Activated naive CD8-positive, alpha-beta T cell treated with anti-CD3 and anti-CD28 coated beads for 36 hours (primary cell): Measurements from ENCODE around the gene AEN. TPM values are rescaled to one million over a fixed set of nuclear protein-coding genes. Genes with fewer than 3 reads are reported as not detected.
"Not testable (repeated sequence)": the region's sequence is repeated elsewhere in the genome, so short reads cannot be mapped to it uniquely, and the experiment has no call there.

Source experiments
- DNase-seq: peaks from one replicate; pipeline ENCODE4 v3.0.0; 2021
- H3K27ac Mint-ChIP-seq: one replicate; pipeline ENCODE4 v1.8.0; 2022; ENCODE audit warnings: mild to moderate bottlenecking, moderate library complexity, mixed read lengths
- H3K27me3 Mint-ChIP-seq: one replicate; pipeline ENCODE4 v1.8.0; 2022; ENCODE audit warnings: mild to moderate bottlenecking, mixed read lengths
- H3K36me3 Mint-ChIP-seq: one replicate; pipeline ENCODE4 v1.8.0; 2021; ENCODE audit warnings: mild to moderate bottlenecking, mixed read lengths
- H3K4me1 Mint-ChIP-seq: one replicate; pipeline ENCODE4 v1.8.0; 2021; ENCODE audit warnings: mixed read lengths
- H3K4me3 Mint-ChIP-seq: one replicate; pipeline ENCODE4 v1.8.0; 2022; ENCODE audit warnings: mild to moderate bottlenecking, moderate library complexity, mixed read lengths
- H3K9me3 Mint-ChIP-seq: one replicate; pipeline ENCODE4 v1.8.0; 2022; ENCODE audit warnings: mixed read lengths
- total RNA-seq, 2 experiments: library from RNA; stranded (reverse); gene quantifications; one replicate each; pipeline ENCODE4 v1.2.3, GENCODE V29; 2021

Gene AEN
- total RNA-seq, 2 experiments from 2014 or later: 76.1 to 81.8 TPM

DNA sequence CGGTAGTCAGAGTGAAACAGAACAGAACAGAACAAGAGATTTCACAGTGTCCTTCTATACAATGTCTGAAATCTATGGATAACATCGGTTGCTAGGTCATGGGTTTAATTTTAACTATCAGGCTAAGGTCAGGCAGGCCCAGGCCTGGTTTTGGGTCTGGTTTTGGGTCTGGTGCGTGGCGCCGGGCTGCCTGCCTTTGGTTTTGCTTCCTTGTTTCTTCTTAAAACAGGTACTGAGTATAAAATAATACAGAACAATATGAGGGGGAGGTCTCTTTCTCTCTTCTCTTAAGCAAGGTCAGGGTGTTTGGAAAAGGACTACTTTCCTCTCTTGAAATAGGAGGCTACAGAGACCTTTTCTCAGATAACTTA lies 1.4 kb downstream of the AEN start:
- Mint-ChIP-seq H3K27ac (peak overlapping the region; percentile 97), H3K27me3 (peaks cover 8% of the 10 kb centered on the region), H3K4me3 (peak overlapping the region; percentile 98), H3K4me1 (peaks cover 48% of the 10 kb centered on the region), H3K9me3 (no peaks in the 10 kb centered on the region), H3K36me3 (peaks cover 44% of the 10 kb centered on the region)
- no peak for DNase-seq

DNA sequence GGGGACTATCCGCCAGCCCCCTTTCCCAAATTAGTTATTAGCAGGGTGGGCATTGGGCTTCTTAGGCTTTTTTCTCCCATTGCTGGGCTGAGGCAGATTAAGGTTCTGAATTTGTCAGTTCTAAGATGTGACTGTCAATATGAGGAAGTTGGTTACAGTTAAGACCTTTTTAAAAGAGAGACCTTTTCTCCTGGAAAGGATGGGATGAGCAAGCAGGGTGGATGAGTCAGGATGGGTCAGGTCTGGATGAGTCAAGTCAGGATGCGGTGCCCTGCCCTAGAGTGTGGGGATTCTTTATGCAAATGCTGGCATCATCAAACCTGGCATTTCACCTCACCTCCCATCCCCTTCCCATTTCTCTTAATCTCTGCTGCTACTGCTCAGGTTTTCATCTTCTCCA lies 1.9 kb downstream of the AEN start:
- Mint-ChIP-seq H3K4me3 (peak overlapping the region; percentile 98), H3K27ac (peak overlapping the region; percentile 97), H3K4me1 (peaks cover 52% of the 10 kb centered on the region), H3K27me3 (peaks cover 3% of the 10 kb centered on the region), H3K9me3 (no peaks in the 10 kb centered on the region), H3K36me3 (peaks cover 49% of the 10 kb centered on the region)
- peak; percentile 66 for DNase-seq

DNA sequence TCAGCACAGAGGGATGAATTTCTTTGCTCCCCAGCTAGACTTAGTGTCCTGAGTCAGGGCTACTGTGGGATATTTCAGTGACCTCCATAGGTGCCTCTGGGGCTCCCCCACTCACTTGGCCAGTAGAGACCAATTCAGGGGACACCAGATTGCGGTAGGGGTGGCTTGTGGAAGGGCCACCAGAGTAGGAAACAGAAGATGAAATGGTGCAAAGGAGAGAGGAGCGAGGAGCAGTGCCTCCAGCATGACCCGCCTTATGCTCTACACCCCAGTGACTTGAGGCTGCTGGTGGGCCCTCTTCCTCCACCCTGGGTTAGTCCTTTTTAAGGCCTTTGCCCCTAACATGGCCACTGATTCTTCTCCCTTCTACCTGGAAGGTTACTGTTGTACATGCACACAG lies 2.5 kb downstream of the AEN start:
- peak overlapping the region; percentile 98 for H3K4me3 Mint-ChIP-seq
- peaks cover 58% of the 10 kb centered on the region for H3K4me1 Mint-ChIP-seq
- no peak for DNase-seq
- peak overlapping the region; percentile 97 for H3K27ac Mint-ChIP-seq
- H3K36me3 Mint-ChIP-seq: peaks cover 53% of the 10 kb centered on the region
- no peaks in the 10 kb centered on the region for H3K9me3 Mint-ChIP-seq
- H3K27me3 Mint-ChIP-seq: peaks cover 3% of the 10 kb centered on the region

DNA sequence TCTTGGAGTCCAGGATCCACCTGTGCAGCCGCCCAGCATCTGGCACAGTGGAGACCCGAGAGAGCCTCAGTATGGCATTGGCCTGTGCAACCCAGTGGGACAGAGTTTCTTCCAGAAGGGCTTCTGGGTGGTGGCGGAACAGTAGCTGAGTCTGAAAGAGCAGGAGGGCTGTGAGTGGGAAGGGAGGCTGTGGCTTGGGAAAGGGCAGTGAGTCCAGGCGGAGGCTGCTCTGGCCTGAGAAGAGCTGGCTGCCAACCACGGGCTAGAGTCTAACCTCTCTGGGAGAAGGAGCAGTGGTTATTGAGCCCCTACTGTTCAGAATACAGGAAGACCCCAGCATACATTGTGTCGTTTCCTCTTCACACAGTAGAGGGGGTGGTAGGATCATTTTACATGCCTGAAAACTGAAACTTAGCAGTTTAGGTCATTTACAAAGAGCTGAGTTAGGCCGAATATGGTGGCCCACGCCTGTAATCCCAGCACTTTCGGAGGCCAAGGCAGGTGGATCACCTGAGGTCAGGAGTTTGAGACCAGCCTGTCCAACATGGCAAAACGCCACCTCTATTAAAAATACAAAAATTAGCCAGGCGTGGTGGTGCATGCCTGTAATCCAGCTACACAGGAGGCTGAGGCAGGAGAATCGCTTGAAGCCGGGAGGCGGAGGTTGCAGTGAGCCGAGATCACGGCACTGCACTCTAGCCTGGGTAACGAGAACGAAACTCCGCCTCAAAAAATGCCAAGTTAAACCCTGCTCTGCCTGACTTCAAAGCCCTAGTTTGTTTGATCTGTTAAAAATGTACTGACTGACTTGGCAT lies 3.2 kb downstream of the AEN start:
- H3K9me3 Mint-ChIP-seq: no peaks in the 10 kb centered on the region
- H3K27me3 Mint-ChIP-seq: peaks cover 3% of the 10 kb centered on the region
- H3K27ac Mint-ChIP-seq: peak overlapping the region; percentile 97
- peaks cover 61% of the 10 kb centered on the region for H3K36me3 Mint-ChIP-seq
- peak overlapping the region; percentile 98 for H3K4me3 Mint-ChIP-seq
- H3K4me1 Mint-ChIP-seq: peaks cover 65% of the 10 kb centered on the region
- no peak for DNase-seq

DNA sequence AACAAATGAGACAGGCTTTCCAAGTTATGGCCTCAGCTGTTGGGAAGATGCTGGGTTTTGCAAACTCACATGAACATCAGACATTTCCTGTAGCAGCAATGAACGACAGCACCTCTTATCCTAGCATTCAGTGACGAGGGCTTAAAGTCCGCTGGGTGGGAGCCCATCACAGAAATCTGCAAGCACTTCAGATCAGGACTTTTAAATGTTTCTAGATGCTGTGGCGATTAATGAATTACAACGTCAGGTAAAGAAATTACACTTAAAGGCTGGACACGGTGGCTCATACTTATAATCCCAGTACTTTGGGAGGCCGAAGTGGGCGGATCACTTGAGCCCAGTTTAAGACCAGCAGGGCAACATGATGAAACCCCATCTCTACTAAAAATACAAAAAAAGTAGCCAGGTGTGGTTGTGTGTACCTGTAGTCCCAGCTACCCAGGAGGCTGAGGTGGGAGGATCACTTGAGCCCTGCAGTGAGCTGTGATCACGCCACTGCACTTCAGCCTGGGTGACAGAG lies 3.9 kb downstream of the AEN start:
- Mint-ChIP-seq H3K27ac (peak overlapping the region; percentile 97), H3K4me1 (peaks cover 71% of the 10 kb centered on the region), H3K36me3 (peaks cover 67% of the 10 kb centered on the region), H3K27me3 (peaks cover 3% of the 10 kb centered on the region), H3K4me3 (peak overlapping the region; percentile 98), H3K9me3 (no peaks in the 10 kb centered on the region)
- no peak for DNase-seq

DNA sequence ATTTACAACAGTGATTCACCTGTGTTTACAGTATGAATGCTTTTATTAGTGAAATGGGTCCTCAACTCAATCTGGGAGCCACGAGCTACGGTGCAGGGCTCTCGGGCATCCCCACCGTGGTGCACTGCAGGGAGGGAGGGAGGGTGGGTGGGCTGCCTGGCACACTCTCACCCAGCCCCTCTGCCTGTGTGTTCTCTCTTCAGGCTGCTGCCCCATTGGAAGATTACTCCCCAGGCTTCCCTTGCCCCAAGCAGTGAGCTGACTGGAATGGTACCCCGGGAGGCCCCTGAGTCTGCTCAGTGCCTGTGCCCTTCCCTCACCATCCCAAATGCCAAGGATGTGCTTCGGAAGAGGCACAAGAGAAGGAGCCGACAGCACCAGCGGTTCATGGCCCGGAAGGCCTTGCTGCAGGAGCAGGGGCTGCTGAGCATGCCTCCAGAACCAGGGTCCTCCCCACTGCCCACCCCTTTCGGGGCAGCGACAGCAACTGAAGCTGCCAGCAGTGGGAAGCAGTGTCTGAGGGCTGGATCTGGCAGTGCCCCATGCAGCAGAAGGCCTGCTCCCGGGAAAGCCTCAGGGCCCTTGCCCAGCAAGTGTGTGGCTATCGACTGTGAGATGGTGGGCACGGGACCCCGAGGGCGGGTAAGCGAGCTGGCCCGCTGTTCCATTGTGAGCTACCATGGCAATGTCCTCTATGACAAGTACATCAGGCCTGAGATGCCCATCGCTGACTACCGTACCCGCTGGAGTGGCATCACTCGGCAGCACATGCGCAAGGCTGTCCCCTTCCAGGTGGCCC lies 5.0 kb downstream of the AEN start:
- no peaks in the 10 kb centered on the region for H3K9me3 Mint-ChIP-seq
- DNase-seq: no peak
- peak overlapping the region; percentile 54 for H3K4me3 Mint-ChIP-seq
- no peaks in the 10 kb centered on the region for H3K27me3 Mint-ChIP-seq
- H3K27ac Mint-ChIP-seq: peak overlapping the region; percentile 72
- peaks cover 73% of the 10 kb centered on the region for H3K36me3 Mint-ChIP-seq
- peaks cover 83% of the 10 kb centered on the region for H3K4me1 Mint-ChIP-seq

DNA sequence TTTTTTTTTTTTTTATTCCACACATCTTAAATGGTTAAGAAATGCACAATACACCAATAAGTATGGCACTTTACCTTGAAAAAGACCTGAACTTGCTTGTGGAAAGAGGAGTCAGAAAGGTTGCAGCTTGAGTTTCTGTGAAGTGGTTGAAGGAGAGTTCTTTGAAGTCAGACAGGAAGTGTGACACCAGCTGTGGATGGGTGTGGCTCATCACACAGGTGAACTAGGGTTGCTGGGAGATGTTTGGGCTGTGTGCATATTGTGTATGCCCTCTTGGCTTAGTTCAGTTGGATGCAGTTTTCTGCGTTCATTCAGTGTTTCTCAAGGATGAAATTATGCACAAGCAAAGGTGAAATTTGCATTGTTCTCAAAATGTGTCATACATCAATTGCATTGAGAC lies 6.3 kb downstream of the AEN start:
- H3K27ac Mint-ChIP-seq: peak overlapping the region; percentile 84
- no peaks in the 10 kb centered on the region for H3K27me3 Mint-ChIP-seq

DNA sequence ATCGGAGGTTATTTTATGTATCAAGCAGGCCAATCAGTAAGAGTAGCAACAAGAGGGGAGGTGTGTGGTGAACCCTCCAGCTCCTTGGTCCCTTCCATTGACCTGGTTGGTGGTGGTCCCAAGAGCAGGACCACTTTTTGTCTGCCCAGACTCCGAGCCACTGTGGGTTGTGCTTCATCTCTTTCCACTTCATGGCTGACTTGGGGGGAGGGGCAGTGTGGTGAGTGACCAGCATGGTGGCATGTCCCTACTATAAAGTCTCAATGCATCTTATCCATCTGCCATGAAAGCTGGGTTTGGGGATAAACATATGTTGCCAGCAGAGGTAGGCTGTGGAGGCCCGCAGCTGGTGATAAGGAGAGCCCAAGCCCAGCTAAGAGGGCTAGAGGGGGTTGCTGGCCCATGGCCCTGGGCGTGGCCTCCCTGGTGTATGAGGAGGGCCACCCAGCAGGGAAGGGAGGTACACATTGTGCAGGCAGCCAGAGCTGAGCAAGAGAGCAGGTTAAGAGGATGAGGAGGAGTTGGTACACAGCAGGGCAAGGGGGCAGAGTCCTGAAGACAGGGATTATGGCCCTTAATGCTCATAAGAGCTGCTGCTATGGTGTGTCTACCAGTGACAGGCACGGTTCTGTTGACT lies 7.0 kb downstream of the AEN start:
- Mint-ChIP-seq H3K4me1 (peaks cover 87% of the 10 kb centered on the region), H3K36me3 (peaks cover 70% of the 10 kb centered on the region), H3K27ac (peak overlapping the region; percentile 84), H3K4me3 (peak overlapping the region; percentile 62), H3K27me3 (no peaks in the 10 kb centered on the region), H3K9me3 (no peaks in the 10 kb centered on the region)
- DNase-seq: no peak

More for the DNA sequence above, 6.3 kb downstream of the AEN start:
- Mint-ChIP-seq H3K4me1 (peaks cover 88% of the 10 kb centered on the region), H3K36me3 (peaks cover 71% of the 10 kb centered on the region), H3K4me3 (peak overlapping the region; percentile 62), H3K9me3 (no peaks in the 10 kb centered on the region)
- peak; percentile 52 for DNase-seq

DNA sequence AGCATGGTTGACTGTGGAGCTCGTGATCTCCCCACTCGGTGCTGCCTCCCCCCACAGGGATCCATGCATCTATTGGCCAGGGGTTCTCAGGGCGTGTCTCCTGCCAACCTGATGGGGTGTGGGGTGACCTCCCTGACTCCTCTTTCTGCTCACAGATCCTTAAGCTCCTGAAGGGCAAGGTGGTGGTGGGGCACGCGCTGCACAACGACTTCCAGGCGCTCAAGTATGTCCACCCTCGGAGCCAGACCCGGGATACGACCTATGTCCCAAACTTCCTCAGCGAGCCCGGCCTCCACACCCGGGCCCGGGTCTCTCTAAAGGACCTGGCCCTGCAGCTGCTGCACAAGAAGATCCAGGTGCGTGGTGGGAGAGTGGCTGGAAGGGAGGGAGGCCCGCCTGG lies 7.9 kb downstream of the AEN start:
- H3K36me3 Mint-ChIP-seq: peaks cover 72% of the 10 kb centered on the region
- no peak overlapping the region for H3K4me3 Mint-ChIP-seq
- no peaks in the 10 kb centered on the region for H3K9me3 Mint-ChIP-seq
- H3K4me1 Mint-ChIP-seq: peaks cover 86% of the 10 kb centered on the region
- DNase-seq: no peak
- peak overlapping the region; percentile 88 for H3K27ac Mint-ChIP-seq
- H3K27me3 Mint-ChIP-seq: no peaks in the 10 kb centered on the region

DNA sequence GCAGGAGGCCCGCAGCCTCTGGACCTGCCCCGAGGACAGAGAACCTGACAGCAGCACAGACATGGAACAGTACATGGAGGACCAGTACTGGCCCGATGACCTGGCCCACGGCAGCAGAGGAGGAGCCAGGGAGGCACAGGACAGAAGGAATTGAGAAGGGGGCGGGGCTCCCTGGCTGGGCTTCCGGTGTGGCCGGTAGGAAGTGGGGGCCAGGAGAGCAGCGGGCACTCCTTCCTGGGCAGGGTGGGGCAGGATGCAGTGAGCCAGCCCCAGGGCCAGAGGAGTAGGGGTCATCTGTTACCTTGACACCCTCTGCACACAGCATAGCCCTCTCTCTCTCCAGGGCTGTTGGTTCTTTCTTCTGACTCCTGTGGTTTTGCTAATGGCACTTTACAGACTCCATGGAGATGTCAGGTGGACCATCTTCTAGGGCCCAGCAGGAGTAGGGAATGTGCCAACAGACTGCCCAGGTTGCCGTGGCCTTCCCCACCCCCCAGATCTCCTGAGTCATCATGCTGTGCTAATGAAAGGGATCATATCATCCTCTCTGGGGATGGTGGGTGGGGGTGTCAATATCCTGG lies 9.1 kb downstream of the AEN start:
- Mint-ChIP-seq H3K27ac (peak overlapping the region; percentile 88), H3K36me3 (peaks cover 74% of the 10 kb centered on the region)
- DNase-seq: no peak

DNA sequence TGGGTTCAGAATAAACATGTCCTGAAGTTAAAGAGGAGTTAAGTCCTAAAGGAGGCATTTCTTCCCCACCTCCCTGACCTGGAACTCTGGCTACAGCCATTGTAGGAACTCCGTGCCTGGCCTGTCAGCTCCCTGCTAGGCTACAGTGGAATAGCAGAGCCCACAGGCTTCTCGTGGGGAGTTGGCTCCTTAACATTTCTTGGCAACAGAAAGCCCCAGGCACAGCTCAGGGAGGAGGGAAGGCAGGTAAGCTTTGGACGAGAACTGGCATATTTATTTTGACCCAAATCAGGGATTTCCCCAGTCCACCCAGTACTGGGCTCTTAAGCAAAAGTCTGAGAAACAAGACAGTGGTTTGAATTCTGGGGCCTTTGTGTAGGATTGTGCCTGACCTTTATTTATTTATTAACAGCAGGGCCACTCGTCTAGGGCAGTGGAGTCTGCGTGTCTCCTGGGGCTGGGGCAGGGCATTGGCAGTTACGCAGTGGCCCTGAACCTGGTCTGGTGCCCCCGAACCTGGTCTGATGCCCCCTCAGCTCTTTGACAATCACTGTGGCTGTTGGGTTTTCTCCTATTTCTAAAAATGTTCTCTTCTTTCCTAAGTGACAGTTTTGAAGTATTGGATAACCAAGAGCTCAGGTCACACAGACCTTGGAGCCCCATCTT lies 9.8 kb downstream of the AEN start:
- Mint-ChIP-seq H3K4me3 (no peak overlapping the region), H3K27me3 (no peaks in the 10 kb centered on the region), H3K9me3 (no peaks in the 10 kb centered on the region), H3K27ac (peak overlapping the region; percentile 88), H3K36me3 (peaks cover 70% of the 10 kb centered on the region), H3K4me1 (peaks cover 88% of the 10 kb centered on the region)
- no peak for DNase-seq

More for the DNA sequence above, 9.1 kb downstream of the AEN start:
- no peaks in the 10 kb centered on the region for H3K27me3 Mint-ChIP-seq
- H3K9me3 Mint-ChIP-seq: no peaks in the 10 kb centered on the region
- H3K4me3 Mint-ChIP-seq: no peak overlapping the region
- H3K4me1 Mint-ChIP-seq: peaks cover 85% of the 10 kb centered on the region

DNA sequence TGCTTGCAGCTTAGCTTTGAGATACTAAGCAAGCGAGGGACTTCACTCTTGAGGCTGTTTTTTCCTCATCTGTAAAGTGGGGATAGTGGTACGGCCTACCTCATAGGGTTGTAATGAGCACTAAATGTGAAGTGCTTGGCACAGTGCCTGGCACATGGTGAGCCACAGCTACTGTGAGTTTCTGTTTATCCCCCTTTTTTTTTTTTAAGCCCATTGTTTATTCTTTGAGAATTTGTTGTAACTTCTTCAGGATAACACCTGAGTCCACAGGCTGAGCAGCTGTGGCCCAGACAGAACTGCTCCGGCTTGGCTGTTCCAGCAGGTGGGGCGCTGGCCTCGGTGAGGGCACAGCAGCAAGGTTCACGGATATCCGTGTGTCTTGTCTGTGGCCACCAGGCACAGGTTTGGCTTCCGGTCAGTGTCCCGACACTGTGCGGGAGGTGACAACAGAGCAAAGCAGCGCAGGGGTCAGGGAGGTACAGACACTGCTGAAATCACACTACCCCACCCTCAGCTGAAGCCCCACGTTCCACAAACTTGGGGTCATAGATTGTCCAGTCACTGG lies 10.4 kb downstream of the AEN start:
- Mint-ChIP-seq H3K27me3 (no peaks in the 10 kb centered on the region), H3K27ac (peak overlapping the region; percentile 88), H3K9me3 (no peaks in the 10 kb centered on the region), H3K4me1 (peaks cover 91% of the 10 kb centered on the region), H3K36me3 (peaks cover 74% of the 10 kb centered on the region), H3K4me3 (no peak overlapping the region)
- no peak for DNase-seq

DNA sequence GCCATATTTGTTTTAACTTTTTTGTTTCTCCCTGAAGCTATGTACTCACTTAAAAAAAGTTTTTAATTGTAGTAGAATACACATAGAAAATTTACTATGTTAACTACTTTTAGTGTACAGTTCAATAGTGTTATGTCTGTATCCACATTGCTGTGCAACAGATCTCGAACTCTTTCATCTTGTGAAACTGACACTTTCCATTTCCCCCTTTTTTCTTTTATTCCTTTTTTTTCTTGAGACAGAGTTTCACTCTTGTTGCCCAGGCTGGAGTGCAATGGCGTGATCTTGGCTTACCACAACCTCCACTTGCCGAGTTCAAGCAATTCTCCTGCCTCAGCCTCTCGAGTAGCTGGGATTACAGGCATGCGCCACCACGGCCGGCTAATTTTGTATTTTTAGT lies 11.7 kb downstream of the AEN start:
- Mint-ChIP-seq H3K36me3 (peaks cover 71% of the 10 kb centered on the region), H3K4me1 (peaks cover 92% of the 10 kb centered on the region)
- H3K4me3 Mint-ChIP-seq: not testable (repeated sequence)

DNA sequence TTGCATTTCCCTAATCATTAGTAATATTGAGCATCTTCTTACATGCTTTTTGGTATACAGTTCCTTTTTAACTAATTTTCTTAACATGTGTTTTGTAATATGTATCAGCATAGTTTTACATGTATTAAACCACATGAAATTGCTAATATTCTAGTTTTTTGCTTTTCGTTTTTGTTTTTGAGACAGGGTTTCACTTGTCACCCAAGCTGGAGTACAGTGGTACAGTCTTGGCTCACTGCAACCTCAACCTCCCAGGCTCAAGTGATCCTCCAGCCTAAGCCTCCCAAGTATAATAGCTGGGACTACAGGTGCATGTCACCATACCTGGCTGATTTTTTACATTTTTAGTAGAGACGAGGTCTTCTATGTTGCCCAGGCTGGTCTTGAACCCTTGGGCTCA lies 13.3 kb downstream of the AEN start:
- H3K9me3 Mint-ChIP-seq: no peaks in the 10 kb centered on the region
- H3K27me3 Mint-ChIP-seq: peaks cover 3% of the 10 kb centered on the region
- H3K4me1 Mint-ChIP-seq: peaks cover 88% of the 10 kb centered on the region
- H3K4me3 Mint-ChIP-seq: no peak overlapping the region
- no peak for DNase-seq
- H3K27ac Mint-ChIP-seq: peak overlapping the region; percentile 70
- H3K36me3 Mint-ChIP-seq: peaks cover 61% of the 10 kb centered on the region

More for the DNA sequence above, 11.7 kb downstream of the AEN start:
- not testable (repeated sequence) for H3K9me3 Mint-ChIP-seq, H3K27me3 Mint-ChIP-seq, DNase-seq
- peak overlapping the region; percentile 88 for H3K27ac Mint-ChIP-seq
